Measurements from ENCODE around the gene PLEKHB2. TPM values are rescaled to one million over a fixed set of nuclear protein-coding genes. Genes with fewer than 3 reads are reported as not detected.

The PLEKHB2 gene
- total and polyA plus RNA-seq, 2 of the 8 experiments (the other 6 are each of a cell fraction or from before 2014, with no cell fraction given): 42.4 to 54.8 TPM

- Histone ChIP-seq H3K36me3 (ENCODE audit: control insufficient read depth in 2 of 4, insufficient read depth in 4 of 4, low read length in 3 of 4) (peaks cover 0 to 35% (median 14%) of the 10 kb centered on the region in 4 experiments; a peak in 5 of 8 replicates), H3K79me1 (ENCODE audit: low read depth, low read length) (0 out of 2 replicates have a peak, but pooled peaks cover 4% of the 10 kb centered on the region), H2AFZ (ENCODE audit: low read length) (no peak overlapping the region), H4K8ac (ENCODE audit: extremely low read depth, insufficient read depth, low read length) (no peak overlapping the region), H3K4me3 (ENCODE audit: extremely low read depth in 1 of 4, insufficient read depth in 2 of 4, low read depth in 3 of 4, low read length in 4 of 4) (no peak overlapping the region), H4K20me1 (replicated peaks in 1 of 2; ENCODE audit: control insufficient read depth in 1 of 2, insufficient read depth in 2 of 2, low read length in 2 of 2) (peaks cover 11 to 14% of the 10 kb centered on the region in 2 experiments), H2BK15ac (ENCODE audit: low read length) (no peak overlapping the region), H2BK12ac (ENCODE audit: low read depth, low read length) (no peak overlapping the region), H3K4me1 (replicated peaks in 1 of 4; ENCODE audit: control insufficient read depth in 3 of 4, insufficient read depth in 4 of 4, low read length in 3 of 4) (no peaks in the 10 kb centered on the region), H3K9me3 (ENCODE audit: insufficient read depth in 2 of 2, low read depth in 1 of 2, low read length in 1 of 2) (no peaks in the 10 kb centered on the region; a peak in 1 of 4 replicates), H4K91ac (replicated peaks; ENCODE audit: insufficient read length, low read length) (peak overlapping the region; percentile 54), H3K4ac (replicated peaks; ENCODE audit: insufficient read length, low read depth, low read length) (no peak overlapping the region), H2BK20ac (ENCODE audit: low read length) (no peak overlapping the region), H3K9ac (replicated peaks in 1 of 4; ENCODE audit: extremely low read depth in 1 of 4, low read depth in 3 of 4, low read length in 3 of 4) (no peak overlapping the region), H3K14ac (ENCODE audit: insufficient read length) (no peak overlapping the region), H3K27me3 (replicated peaks in 1 of 4; ENCODE audit: control insufficient read depth in 3 of 4, extremely low read depth in 1 of 4, insufficient read depth in 3 of 4, low read length in 3 of 4) (peaks cover 0 to 8% (median 0%) of the 10 kb centered on the region in 4 experiments; a peak in 1 of 7 replicates), H4K5ac (ENCODE audit: insufficient read length, low read depth, low read length) (no peak overlapping the region), H3K23me2 (ENCODE audit: low read depth, low read length) (no peaks in the 10 kb centered on the region), H3K79me2 (ENCODE audit: control insufficient read depth in 1 of 2, insufficient read depth in 2 of 2, low read length in 2 of 2) (peaks cover 0 to 8% of the 10 kb centered on the region in 2 experiments; a peak in 2 of 4 replicates), H2AK5ac (ENCODE audit: low read depth, low read length) (no peak overlapping the region), H2BK5ac (ENCODE audit: low read depth, low read length) (no peak overlapping the region), H3K4me2 (ENCODE audit: insufficient read depth in 1 of 2, low read depth in 2 of 2, low read length in 2 of 2) (no peak overlapping the region), H3K18ac (ENCODE audit: extremely low read depth, low read length) (no peak overlapping the region), H2BK120ac (replicated peaks; ENCODE audit: low read depth, low read length) (no peak overlapping the region), H3K56ac (replicated peaks; ENCODE audit: insufficient read length, low read depth, low read length) (no peak overlapping the region), H3K23ac (ENCODE audit: insufficient read length) (no peak overlapping the region), H3K27ac (ENCODE audit: low read depth, low read length) (no peak overlapping the region)
- DNase-seq (ENCODE audit: low read depth in 1 of 2, low spot score in 2 of 2) (no peak), FAIRE-seq (no peak)
- WGBS, 2 experiments (ENCODE audit: extremely low coverage in 1 of 2, insufficient coverage in 1 of 2, insufficient read length in 1 of 2, insufficient replicate concordance in 2 of 2, low coverage in 1 of 2, low lambda C conversion rate in 2 of 2, missing lambda C conversion rate in 1 of 2): 97% methylated on average over 8 of the region's 8 CpGs; no CpG with 5 or more reads in 1 of the 2 experiments
- no peak for TF ChIP-seq NRF1 (IDR thresholded peaks at IDR 0.05; ENCODE audit: low read depth, low read length)
- TF ChIP-seq MAX (IDR thresholded peaks at IDR 0.05): no peak
- TF ChIP-seq JUND (IDR thresholded peaks at IDR 0.05; ENCODE audit: low read length): no peak
- no peak for TF ChIP-seq BCL11A (IDR thresholded peaks at IDR 0.05; ENCODE audit: low read depth in 2 of 2, low read length in 2 of 2)
- no peak for TF ChIP-seq ATF2 (IDR thresholded peaks at IDR 0.05; ENCODE audit: low read length)
- TF ChIP-seq KDM4A (IDR thresholded peaks at IDR 0.05; ENCODE audit: low read depth, low read length, severe bottlenecking): no peak
- no peak for TF ChIP-seq CTBP2 (IDR thresholded peaks at IDR 0.05; ENCODE audit: borderline replicate concordance, insufficient read depth, insufficient read length, low read length)
- no peak for TF ChIP-seq RBBP5 (IDR thresholded peaks at IDR 0.05; ENCODE audit: borderline replicate concordance, low read depth, low read length)
- POLR2A ChIA-PET (ENCODE audit: partially characterized antibody): interaction anchor here (1.0 to 1.6 kb wide), 2 partner anchors 40 to 50 kb away, joined by 4 to 5 read pairs; partner anchors contain the start of gene FAM168B
- CTCF ChIA-PET (ENCODE audit: partially characterized antibody): interaction anchor here (0.7 to 4.8 kb wide), 4 partner anchors 20 to 168 kb away, joined by 3 to 16 read pairs (median 4); no protein-coding TSS in a partner anchor
Observed at GRCh38 chr2:131132729-131133128, 27.6 kb downstream of the PLEKHB2 start.
